HG02763 (cell line): ENCODE data around the gene COX7A1.
"Not testable (repeated sequence)": the region's sequence is repeated elsewhere in the genome, so short reads cannot be mapped to it uniquely, and the experiment has no call there.

Experiments
- ATAC-seq: cut with Tn5 transposase; IDR thresholded peaks from one replicate; pipeline ENCODE4 v1.9.1; 2021; ENCODE audit warnings: mild to moderate bottlenecking, moderate library complexity; ENCODE audit not compliant: unreplicated experiment

Gene COX7A1

GRCh38 chr19:36142046-36142445 is 10.2 kb downstream of the COX7A1 start:
- no peak for ATAC-seq

GRCh38 chr19:36141039-36141927 is 11.0 kb downstream of the COX7A1 start:
- ATAC-seq, result peak; percentile 48

GRCh38 chr19:36140304-36141038 is 11.8 kb downstream of the COX7A1 start:
- ATAC-seq, result no peak

- peak; percentile 85 for ATAC-seq
These were observed 12.6 kb downstream of the COX7A1 start, which contains the start of gene CAPNS1 for GRCh38 chr19:36139473-36140303. Gene CAPNS1, plus strand, starts transcription at chr19:36140066. Its CDS starts 946 bp downstream, at chr19:36141012.

GRCh38 chr19:36139120-36139472 is 13.2 kb downstream of the COX7A1 start:
- ATAC-seq, result no peak

- no peak for ATAC-seq
These were observed 15.1 kb downstream of the COX7A1 start for GRCh38 chr19:36136964-36137686.

GRCh38 chr19:36134867-36135266 is 17.4 kb downstream of the COX7A1 start:
- not testable (repeated sequence) for ATAC-seq

- ATAC-seq, result not testable (repeated sequence)
These were observed 21.0 kb downstream of the COX7A1 start for GRCh38 chr19:36131221-36131620.

- ATAC-seq, result no peak
These were observed 23.9 kb downstream of the COX7A1 start for GRCh38 chr19:36128392-36128736.

GRCh38 chr19:36125557-36125956 is 26.7 kb downstream of the COX7A1 start:
- ATAC-seq, result no peak

GRCh38 chr19:36121486-36122124 is 30.6 kb downstream of the COX7A1 start:
- ATAC-seq, result no peak

- no peak for ATAC-seq
These were observed 31.3 kb downstream of the COX7A1 start for GRCh38 chr19:36120984-36121358.

- ATAC-seq, result no peak
These were observed 31.9 kb downstream of the COX7A1 start for GRCh38 chr19:36120092-36120983.

- no peak for ATAC-seq
These were observed 36.0 kb downstream of the COX7A1 start for GRCh38 chr19:36116344-36116637.

GRCh38 chr19:36115453-36116343 is 36.5 kb downstream of the COX7A1 start, which contains the start of gene TBCB:
Gene TBCB, plus strand, starts transcription at chr19:36115468. Its CDS starts 93 bp downstream, at chr19:36115561.
- peak; percentile 30 for ATAC-seq

GRCh38 chr19:36114721-36115452 is 37.4 kb downstream of the COX7A1 start, which contains the start of gene POLR2I:
Gene POLR2I, minus strand, starts transcription at chr19:36114875. Its CDS starts 19 bp downstream, at chr19:36114856.
- ATAC-seq, result peak; percentile 84
